HepG2 (cell line): ENCODE data around the gene ARHGDIA. TPM values are rescaled to one million over a fixed set of nuclear protein-coding genes. Genes with fewer than 3 reads are reported as not detected.
A peak's percentile ranks its signal among the peaks of the same experiment; 100 is the strongest.

Experiments
- ATAC-seq: fragments of 200-7000 bp; cut with Tn5 transposase; 3 replicates; pipeline ENCODE4 v1.9.1; 2020; ENCODE audit warnings: mild to moderate bottlenecking, moderate library complexity
- BruUV-seq: library from RNA; stranded (reverse); fragments of 400-500 nt; replicated peaks from 2 replicates; lab custom pipeline; 2021; lab: Mats Ljungman, UMichigan
- CTCF ChIA-PET: fragments of 300-600 bp; formaldehyde crosslinking; extraction: SDS; loops from one replicate; lab custom pipeline; 2021; ENCODE audit warnings: low total read pairs, inconsistent platforms, low intra/inter-chr PET ratio; lab: Yijun Ruan, JAX
- POLR2A ChIA-PET: fragments of 350-600 bp; sonication (Branson Sonifier 250); formaldehyde crosslinking; loops from one replicate; lab custom pipeline; 2020; ENCODE audit warnings: antibody characterized with exemption, inconsistent platforms; lab: Yijun Ruan, JAX
- DNase-seq: peaks from one replicate; pipeline ENCODE4 v3.0.0-alpha.2; 2015; ENCODE audit warnings: low spot score
- FAIRE-seq: peaks from 3 replicates; lab custom pipeline; 2011; peaks lifted over from hg19 to GRCh38; lab: Jason Lieb, UNC
- H2AFZ ChIP-seq: one replicate; pipeline ENCODE4 v1.6.1; 2011; ENCODE audit warnings: low read length, inconsistent platforms
- H3K27ac ChIP-seq: fragments of 300-600 bp; 3 replicates; pipeline ENCODE4 v1.8.0; 2011; ENCODE audit warnings: mixed run types, mild to moderate bottlenecking, mixed read lengths, low read length, inconsistent platforms; ENCODE audit not compliant: insufficient read depth; ENCODE audit errors: extremely low read length
- H3K27me3 ChIP-seq, 2 experiments: fragments of 200-600 bp in 1 of 2; 2 replicates in 1 of 2; 3 replicates in 1 of 2; pipeline versions ENCODE4 v1.6.0 to v1.8.0; 2011; ENCODE audit warnings: low read length in 2 of 2, mild to moderate bottlenecking in 2 of 2, moderate library complexity in 2 of 2, inconsistent platforms in 1 of 2; ENCODE audit not compliant: insufficient read depth in 2 of 2, control insufficient read depth in 1 of 2
- H3K36me3 ChIP-seq, 2 experiments: fragments of 200-600 bp in 1 of 2; replicated peaks in 1 of 2; 2 replicates in 1 of 2; 3 replicates in 1 of 2; pipeline versions ENCODE4 v1.5.1 to v1.8.0; 2011; ENCODE audit warnings: low read length in 2 of 2, inconsistent platforms in 1 of 2; ENCODE audit not compliant: insufficient read depth in 2 of 2, control insufficient read depth in 1 of 2
- H3K4me1 ChIP-seq: 2 replicates; pipeline ENCODE4 v1.5.1; 2012; ENCODE audit warnings: low read length, inconsistent platforms; ENCODE audit not compliant: insufficient read depth
- H3K4me2 ChIP-seq: 2 replicates; pipeline ENCODE4 v1.6.0; 2011; ENCODE audit warnings: low read depth, low read length, inconsistent platforms
- H3K4me3 ChIP-seq, 3 experiments: fragments of 200-600 bp in 1 of 3; sonication (generic), shearing (Covaris generic) in 1 of 3; replicated peaks in 1 of 3; 2 replicates each; pipeline ENCODE4 v1.5.1; 2011 to 2016; ENCODE audit warnings: low read length in 3 of 3, inconsistent platforms in 2 of 3, low read depth in 2 of 3, mild to moderate bottlenecking in 2 of 3, control low read depth in 1 of 3, mixed read lengths in 1 of 3; ENCODE audit not compliant: insufficient read depth in 1 of 3
- H3K79me2 ChIP-seq: one replicate; pipeline ENCODE4 v1.6.1; 2011; ENCODE audit warnings: low read length, inconsistent platforms; ENCODE audit not compliant: insufficient read depth
- H3K9ac ChIP-seq: 2 replicates; pipeline ENCODE4 v1.6.0; 2011; ENCODE audit warnings: mild to moderate bottlenecking, low read depth, low read length, inconsistent platforms; ENCODE audit not compliant: insufficient read depth
- H3K9me3 ChIP-seq: 2 replicates; pipeline ENCODE4 v1.5.1; 2012; ENCODE audit warnings: mild to moderate bottlenecking, low read length
- H4K20me1 ChIP-seq: 2 replicates; pipeline ENCODE4 v1.6.0; 2011; ENCODE audit warnings: inconsistent platforms, mild to moderate bottlenecking, low read length, moderate library complexity; ENCODE audit not compliant: insufficient read depth
- ADNP ChIP-seq: sonication (generic); formaldehyde crosslinking; IDR thresholded peaks from 2 replicates; pipeline ENCODE4 v1.4.0; 2020; ENCODE audit warnings: missing genetic modification reagents
- AGO2 ChIP-seq: fragments of 200-400 bp; formaldehyde crosslinking; optimal IDR thresholded peaks from 2 replicates; pipeline ENCODE3; 2017; ENCODE audit warnings: mild to moderate bottlenecking, low read depth, low read length, moderate library complexity
- AKAP8 ChIP-seq: sonication (generic); formaldehyde crosslinking; IDR thresholded peaks from 2 replicates; pipeline ENCODE4 v1.5.1; 2020; ENCODE audit warnings: mild to moderate bottlenecking, missing genetic modification reagents
- ARID3A ChIP-seq: IDR thresholded peaks from 2 replicates; pipeline ENCODE4 v1.6.1; 2012; ENCODE audit warnings: low read depth, low read length, improper control_type of control experiment
- ARNT ChIP-seq: fragments of 450-650 bp; IDR thresholded peaks from 2 replicates; pipeline ENCODE4 v1.6.1; 2017
- BCL6 ChIP-seq: IDR thresholded peaks from 2 replicates; pipeline ENCODE4 v1.6.1; 2016; ENCODE audit warnings: missing genetic modification reagents, missing compliant biosample characterization
- BRD4 ChIP-seq: sonication (generic); formaldehyde crosslinking; IDR thresholded peaks from 2 replicates; pipeline ENCODE4 v1.4.0; 2020; ENCODE audit warnings: missing genetic modification reagents
- HES4 ChIP-seq: sonication (generic); formaldehyde crosslinking; IDR thresholded peaks from 2 replicates; pipeline ENCODE4 v1.9.0; 2021; ENCODE audit warnings: mild to moderate bottlenecking, missing genetic modification reagents, borderline replicate concordance
- HOMEZ ChIP-seq: IDR thresholded peaks from 2 replicates; pipeline ENCODE4 v1.6.1; 2016; ENCODE audit warnings: low read depth
- KLF12 ChIP-seq: sonication (generic); formaldehyde crosslinking; IDR thresholded peaks from 2 replicates; pipeline ENCODE4 v1.4.0; 2020; ENCODE audit warnings: missing genetic modification reagents, borderline replicate concordance
- KLF15 ChIP-seq: sonication (generic); formaldehyde crosslinking; IDR thresholded peaks from 2 replicates; pipeline ENCODE4 v1.8.1; 2023; ENCODE audit warnings: borderline replicate concordance, mild to moderate bottlenecking, inconsistent platforms, missing genetic modification reagents, mixed read lengths
- MZF1 ChIP-seq: sonication (generic); formaldehyde crosslinking; IDR thresholded peaks from 2 replicates; pipeline ENCODE4 v1.8.1; 2023; ENCODE audit warnings: mild to moderate bottlenecking, missing genetic modification reagents, borderline replicate concordance
- NR3C1 ChIP-seq: sonication (generic); formaldehyde crosslinking; IDR thresholded peaks from 2 replicates; pipeline ENCODE4 v1.4.0; 2020; ENCODE audit warnings: missing genetic modification reagents
- RBFOX2 ChIP-seq: fragments of 200-400 bp; formaldehyde crosslinking; IDR thresholded peaks from 2 replicates; pipeline ENCODE4 v1.6.1; 2017; ENCODE audit warnings: low read depth, mild to moderate bottlenecking, low read length
- ZBTB14 ChIP-seq: sonication (generic); formaldehyde crosslinking; IDR thresholded peaks from 2 replicates; pipeline ENCODE4 v1.4.0; 2020; ENCODE audit warnings: missing genetic modification reagents
- ZC3H13 ChIP-seq: sonication (generic); formaldehyde crosslinking; IDR thresholded peaks from 2 replicates; pipeline ENCODE4 v1.8.1; 2023; ENCODE audit warnings: mild to moderate bottlenecking, missing genetic modification reagents, moderate library complexity
- ZNF563 ChIP-seq: sonication (generic); formaldehyde crosslinking; IDR thresholded peaks from 2 replicates; pipeline ENCODE4 v1.8.0; 2022; ENCODE audit warnings: mild to moderate bottlenecking, moderate library complexity, missing genetic modification reagents
- ZNF615 ChIP-seq: sonication (generic); formaldehyde crosslinking; IDR thresholded peaks from 2 replicates; pipeline ENCODE4 v1.5.0; 2020; ENCODE audit warnings: mild to moderate bottlenecking, missing genetic modification reagents, borderline replicate concordance
- ZNF704 ChIP-seq: sonication (generic); formaldehyde crosslinking; IDR thresholded peaks from 2 replicates; pipeline ENCODE4 v1.8.1; 2023; ENCODE audit warnings: mild to moderate bottlenecking, inconsistent platforms, moderate library complexity, missing genetic modification reagents, borderline replicate concordance
- ZNF839 ChIP-seq: sonication (generic); formaldehyde crosslinking; IDR thresholded peaks from 2 replicates; pipeline ENCODE4 v1.4.0; 2020; ENCODE audit warnings: missing genetic modification reagents, mild to moderate bottlenecking, borderline replicate concordance
- WGBS: methylation state at CpG from one replicate; pipeline ENCODE4 v1.1.6; 2017; ENCODE audit warnings: low lambda C conversion rate; 5-methylcytosine and 5-hydroxymethylcytosine counted together
- in situ Hi-C: cut with HindIII; loops from 2 replicates; pipeline ENCODE4 v1.10.0; 2017; ENCODE audit warnings: low pct_unique_long_range_greater_than_20kb; ENCODE audit not compliant: extremely low pct_ligation_motif_present
- intact Hi-C: fragments of 100-400 bp; cut with micrococcal nuclease; formaldehyde crosslinking; loops from one replicate; pipeline ENCODE4 v1.10.0; 2022; ENCODE audit not compliant: unreplicated experiment
- polyA plus RNA-seq, 8 experiments: library from polyadenylated mRNA; depleted of rRNA in 3 of 8; stranded (reverse) in 7 of 8; unstranded in 1 of 8; fragments of >200 nt; fragmentation: Illumina TruSeq in 4 of 8; extraction: Trizol in 4 of 8; gene quantifications; 2 replicates each; pipeline versions ENCODE4 v1.2.1 to v1.2.3, GENCODE V29; 2011 to 2016; ENCODE audit warnings: low read depth in 4 of 8, missing spikeins in 1 of 8, mixed read lengths in 1 of 8; ENCODE audit not compliant: insufficient read depth in 1 of 8
- total RNA-seq, 5 experiments: library from RNA; depleted of rRNA; stranded (reverse); fragments of >200 nt; fragmentation: Illumina TruSeq; extraction: Trizol; gene quantifications; 2 replicates each; pipeline ENCODE4 v1.2.3, GENCODE V29; 2016; ENCODE audit warnings: low read depth in 1 of 5

The ARHGDIA gene
- total and polyA plus RNA-seq, 2 of the 13 experiments (the other 11 are each of a cell fraction or from before 2014, with no cell fraction given) = 40.0 to 64.0 TPM

- H4K20me1 ChIP-seq = peaks cover 10% of the 10 kb centered on the region; the same call in 1 of the 2 replicates
- ChIA-PET CTCF (no interaction called here), POLR2A (interaction anchor here (0.8 to 3.5 kb wide), 15 partner anchors 8 to 128 kb away, joined by 3 to 52 read pairs (median 4); partner anchors contain the start of genes ALYREF, ANAPC11, ARHGDIA and CENPX)
- DNase-seq = no peak
- FAIRE-seq = no peak
- intact Hi-C loops (no loop called here), in situ Hi-C loops (no loop called here)
- no peak overlapping the region for H2AFZ ChIP-seq
- peak overlapping the region; percentile 99 for H3K4me2 ChIP-seq
- H3K4me1 ChIP-seq = peaks cover 38% of the 10 kb centered on the region
- peak overlapping the region; percentile 99 for H3K9ac ChIP-seq
- peak overlapping the region; percentile 99 for H3K27ac ChIP-seq
- 94% methylated on average over 7 of the region's 12 CpGs for WGBS
- peaks cover 55 to 77% of the 10 kb centered on the region in 2 experiments for H3K36me3 ChIP-seq
- ATAC-seq = no peak
- no peaks in the 10 kb centered on the region for H3K9me3 ChIP-seq
- BruUV-seq = no TSS peak
- H3K79me2 ChIP-seq = peaks cover 33% of the 10 kb centered on the region
- no peaks in the 10 kb centered on the region; a peak in 1 of 5 replicates for H3K27me3 ChIP-seq
- peak overlapping the region in 1 of 3 experiments; percentile 99; a peak in 2 of 6 replicates for H3K4me3 ChIP-seq
- TF ChIP-seq ARNT (no peak), ARID3A (no peak), HES4 (0 out of 2 replicates have a peak, but pooled peaks have one; percentile 30), ZNF615 (no peak), AGO2 (peak; percentile 78), ZBTB14 (CRISPR knock-in tag) (0 out of 2 replicates have a peak, but pooled peaks have one; percentile 9), NR3C1 (no peak), BRD4 (CRISPR knock-in tag) (0 out of 2 replicates have a peak, but pooled peaks have one; percentile 43), ZNF704 (CRISPR knock-in tag) (0 out of 2 replicates have a peak, but pooled peaks have one; percentile 62), RBFOX2 (peak; percentile 68), ADNP (CRISPR knock-in tag) (no peak), AKAP8 (0 out of 2 replicates have a peak, but pooled peaks have one; percentile 30), ZC3H13 (0 out of 2 replicates have a peak, but pooled peaks have one; percentile 43), ZNF563 (CRISPR knock-in tag) (peak; percentile 35; the same call in 1 of the 2 replicates), HOMEZ (CRISPR knock-in tag) (no peak), KLF12 (no peak), MZF1 (CRISPR knock-in tag) (no peak), ZNF839 (CRISPR knock-in tag) (0 out of 2 replicates have a peak, but pooled peaks have one; percentile 56), BCL6 (CRISPR knock-in tag) (no peak), KLF15 (CRISPR knock-in tag) (peak; percentile 27; the same call in 1 of the 2 replicates)
Observed at GRCh38 chr17:81909231-81909630, 38.1 kb upstream of the ARHGDIA start.
